ENCODE measurements around the gene SRRM4.
A peak's percentile ranks its signal among the peaks of the same experiment; 100 is the strongest.
"Not testable (repeated sequence)": the region's sequence is repeated elsewhere in the genome, so short reads cannot be mapped to it uniquely, and the experiment has no call there.

Gene SRRM4, protein sequence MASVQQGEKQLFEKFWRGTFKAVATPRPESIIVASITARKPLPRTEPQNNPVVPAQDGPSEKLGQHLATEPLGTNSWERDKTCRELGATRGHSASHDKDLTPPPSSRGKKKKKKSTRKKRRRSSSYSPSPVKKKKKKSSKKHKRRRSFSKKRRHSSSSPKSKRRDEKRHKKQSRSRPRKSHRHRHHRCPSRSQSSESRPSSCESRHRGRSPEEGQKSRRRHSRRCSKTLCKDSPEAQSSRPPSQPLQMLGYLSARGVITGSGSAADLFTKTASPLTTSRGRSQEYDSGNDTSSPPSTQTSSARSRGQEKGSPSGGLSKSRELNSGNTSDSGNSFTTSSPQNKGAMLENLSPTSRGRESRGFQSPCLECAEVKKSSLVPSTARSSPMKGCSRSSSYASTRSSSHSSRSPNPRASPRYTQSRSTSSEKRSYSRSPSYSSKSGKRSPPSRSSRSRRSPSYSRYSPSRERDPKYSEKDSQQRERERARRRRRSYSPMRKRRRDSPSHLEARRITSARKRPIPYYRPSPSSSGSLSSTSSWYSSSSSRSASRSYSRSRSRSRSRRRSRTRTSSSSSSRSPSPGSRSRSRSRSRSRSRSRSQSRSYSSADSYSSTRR

DNA sequence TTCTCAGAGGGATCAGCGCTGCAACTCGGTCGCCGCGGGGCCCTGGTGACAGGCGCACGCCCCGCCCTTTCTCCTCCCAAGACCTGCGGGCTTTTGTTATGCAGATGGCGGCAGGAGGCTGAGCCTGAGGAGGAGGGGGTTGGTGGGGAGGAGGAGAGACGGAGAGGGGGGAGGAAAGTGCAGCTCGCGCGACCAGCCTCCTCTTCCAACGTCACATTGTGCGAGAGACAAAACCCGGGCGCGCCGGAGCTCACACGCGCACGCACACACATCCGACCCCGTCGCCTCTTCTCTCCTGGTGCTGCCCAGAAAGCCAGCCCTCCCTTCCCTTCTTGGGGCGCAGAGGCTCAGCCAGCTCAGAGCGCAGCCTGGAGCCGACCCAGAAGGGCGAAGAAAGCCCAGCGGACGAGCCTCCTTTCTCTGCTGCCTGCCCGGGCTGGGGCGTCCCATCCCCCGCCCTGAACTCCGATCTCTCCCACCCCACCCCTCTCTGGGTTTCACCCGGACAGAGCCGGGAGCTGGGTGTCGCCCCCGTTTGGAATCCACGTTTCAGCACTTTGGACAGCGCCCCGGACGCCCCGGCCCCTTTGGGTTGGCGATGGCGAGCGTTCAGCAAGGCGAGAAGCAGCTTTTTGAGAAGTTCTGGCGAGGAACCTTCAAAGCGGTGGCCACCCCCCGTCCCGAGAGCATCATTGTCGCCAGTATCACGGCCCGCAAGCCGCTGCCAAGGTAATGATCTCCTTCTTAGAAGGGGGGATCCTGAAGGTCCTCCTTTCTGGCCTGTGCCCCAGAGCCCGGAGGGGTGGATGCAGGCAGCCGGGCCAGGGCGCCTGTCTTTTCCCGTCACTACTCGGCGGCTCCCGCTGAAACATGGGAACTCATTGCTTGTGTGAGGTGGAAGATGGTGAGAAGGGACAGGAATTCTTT lies at the start of gene SRRM4:
Gene SRRM4 (plus strand): TSS at position 257 of the 927 bp plus-strand sequence. CDS start 342 bp downstream, at position 599.
- FAIRE-seq = no peak

DNA sequence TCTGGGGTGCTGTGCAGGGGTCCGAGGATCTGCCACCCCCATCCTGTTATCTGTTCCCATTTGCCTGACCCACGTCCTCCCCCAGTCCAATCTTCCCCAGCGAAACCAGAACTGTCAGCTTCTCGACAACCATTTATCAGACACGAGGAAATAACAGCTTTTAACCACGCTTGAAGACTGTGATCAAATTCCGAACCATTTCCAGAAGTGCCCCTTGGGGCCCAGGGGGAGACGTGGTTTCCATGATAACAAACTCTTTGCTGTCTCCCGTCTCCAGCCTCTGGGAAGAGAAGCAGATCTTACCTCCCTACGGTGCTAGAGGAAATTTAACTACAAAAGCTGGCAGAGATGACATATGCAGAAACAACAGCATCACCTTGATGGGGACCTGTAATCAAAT lies 35.1 kb upstream of the SRRM4 start:
- FAIRE-seq = no peak

- FAIRE-seq = no peak
Measured at GRCh38 chr12:118958520-118958919, 22.8 kb upstream of the SRRM4 start.

DNA sequence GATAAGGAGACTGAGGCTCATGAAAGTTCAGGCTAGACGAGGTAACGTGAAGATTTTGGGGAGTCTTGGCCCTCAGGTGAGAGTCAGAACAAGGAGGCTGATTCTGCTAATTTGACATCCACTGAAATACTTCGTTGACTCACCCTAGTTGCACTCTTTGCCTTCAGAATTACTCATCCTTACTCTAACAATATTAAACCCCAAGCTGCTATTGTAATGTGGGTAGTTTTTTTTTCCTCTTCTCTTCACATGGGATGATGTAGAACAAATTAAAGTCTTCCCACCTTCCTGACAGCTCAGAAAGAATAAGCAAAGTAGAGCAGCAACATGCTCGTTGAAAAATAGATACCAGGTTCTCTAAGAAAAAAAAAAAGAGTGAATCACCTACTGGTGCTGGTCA lies 22.0 kb upstream of the SRRM4 start:
- no peak for FAIRE-seq

DNA sequence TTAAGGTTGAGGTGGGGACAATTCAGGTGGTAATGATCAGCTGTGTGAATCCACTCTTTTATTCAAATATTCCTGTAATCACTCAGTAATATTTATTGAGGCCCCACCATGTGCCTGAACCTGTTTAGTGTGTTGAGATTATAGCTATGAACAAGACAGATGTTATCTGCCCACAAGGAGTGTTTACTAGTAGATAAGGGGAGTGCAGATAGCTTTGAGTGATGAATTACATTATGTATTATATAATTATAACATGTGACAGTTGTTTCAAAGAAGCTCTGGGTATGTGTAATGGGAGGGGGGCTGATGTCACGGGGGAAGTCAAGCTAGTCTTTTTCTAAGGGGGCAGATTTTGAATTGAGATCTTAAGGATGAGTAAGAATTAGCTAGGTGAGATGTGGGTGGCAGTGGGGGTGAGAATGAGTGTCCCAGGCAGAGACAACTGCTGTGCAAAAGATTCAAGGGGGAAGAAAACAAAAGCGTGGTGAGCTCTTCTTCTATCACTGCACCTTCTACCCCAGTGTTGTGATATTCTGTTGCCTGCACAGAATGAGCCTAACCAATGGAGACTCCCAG lies 21.3 kb upstream of the SRRM4 start:
- FAIRE-seq = no peak

DNA sequence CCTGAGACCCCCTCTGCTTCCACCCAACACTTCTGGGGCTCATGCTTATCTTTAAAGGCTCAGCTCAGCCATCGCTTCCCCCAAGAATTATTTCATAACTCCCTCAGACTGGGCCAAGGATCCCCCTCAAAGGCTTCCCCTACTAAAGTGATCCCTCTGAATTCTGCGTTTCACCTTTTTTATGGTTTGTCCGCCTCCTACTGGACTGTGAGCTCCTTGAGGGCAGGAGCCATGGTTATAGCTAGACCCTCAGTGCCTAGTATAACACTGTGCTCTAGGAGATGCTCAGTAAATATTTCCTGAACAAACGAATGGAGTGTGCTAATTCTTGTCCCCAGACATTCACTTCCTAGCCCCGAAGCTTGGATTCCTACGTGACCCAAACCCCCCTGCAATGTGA lies 20.5 kb upstream of the SRRM4 start:
- no peak for FAIRE-seq

- FAIRE-seq = no peak
Measured at GRCh38 chr12:118964988-118965387, 16.4 kb upstream of the SRRM4 start.

GRCh38 chr12:118970856-118971255 lies 10.5 kb upstream of the SRRM4 start:
- FAIRE-seq = no peak

- FAIRE-seq = no peak
Measured at GRCh38 chr12:118972982-118973381, 8.4 kb upstream of the SRRM4 start.

GRCh38 chr12:118979763-118980406 lies 1.5 kb upstream of the SRRM4 start:
- peak; percentile 5 for FAIRE-seq

DNA sequence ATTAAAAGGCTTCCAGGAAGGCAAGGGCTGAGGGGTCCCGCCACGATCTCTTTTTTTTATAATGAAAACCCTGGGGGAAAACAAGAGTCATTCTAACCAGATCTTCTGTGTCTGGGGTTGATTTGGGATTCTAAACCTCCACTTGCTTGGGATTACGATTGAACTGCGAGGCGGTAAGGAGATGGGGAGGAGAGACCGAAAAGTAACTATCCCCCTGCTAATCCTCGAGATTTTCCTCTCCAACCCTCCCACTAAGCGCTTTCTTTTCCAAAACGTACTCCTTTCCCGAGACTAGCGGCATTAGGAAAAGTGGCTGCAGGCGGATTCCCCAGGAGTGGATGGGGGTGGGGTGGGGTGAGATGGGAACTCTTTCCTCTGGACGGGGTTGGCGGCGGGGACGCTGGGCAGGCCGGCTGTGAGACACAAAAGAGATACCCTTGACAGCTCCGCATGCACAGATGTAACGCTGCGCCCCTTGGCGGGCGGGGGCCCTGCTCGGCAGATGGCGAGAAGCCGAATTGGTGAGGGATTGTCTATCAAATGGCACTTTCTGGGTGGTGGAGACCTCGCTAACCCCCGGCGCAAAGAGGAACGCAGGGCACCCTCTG lies 830 bp upstream of the SRRM4 start:
- FAIRE-seq = no peak

DNA sequence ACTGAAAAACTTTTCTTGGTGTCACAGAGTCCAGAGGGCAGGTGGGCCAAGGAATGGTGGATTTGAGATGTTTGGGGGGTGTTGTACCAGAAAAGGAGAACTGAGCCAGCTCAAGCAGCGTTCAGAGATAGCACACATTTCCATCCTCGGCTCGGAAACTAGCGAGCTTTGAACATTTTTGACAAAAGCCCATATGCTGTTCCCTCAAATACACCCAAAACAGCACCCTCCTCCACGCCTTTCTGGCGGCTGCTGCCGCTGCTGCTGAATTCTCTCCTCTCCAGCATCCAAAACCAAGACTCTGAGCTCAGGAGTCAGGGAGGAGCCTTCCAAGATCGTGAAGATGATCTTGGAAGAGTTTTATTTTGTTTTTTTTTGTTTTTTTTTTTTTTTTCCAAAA lies 961 bp downstream of the SRRM4 start:
- no peak for FAIRE-seq

DNA sequence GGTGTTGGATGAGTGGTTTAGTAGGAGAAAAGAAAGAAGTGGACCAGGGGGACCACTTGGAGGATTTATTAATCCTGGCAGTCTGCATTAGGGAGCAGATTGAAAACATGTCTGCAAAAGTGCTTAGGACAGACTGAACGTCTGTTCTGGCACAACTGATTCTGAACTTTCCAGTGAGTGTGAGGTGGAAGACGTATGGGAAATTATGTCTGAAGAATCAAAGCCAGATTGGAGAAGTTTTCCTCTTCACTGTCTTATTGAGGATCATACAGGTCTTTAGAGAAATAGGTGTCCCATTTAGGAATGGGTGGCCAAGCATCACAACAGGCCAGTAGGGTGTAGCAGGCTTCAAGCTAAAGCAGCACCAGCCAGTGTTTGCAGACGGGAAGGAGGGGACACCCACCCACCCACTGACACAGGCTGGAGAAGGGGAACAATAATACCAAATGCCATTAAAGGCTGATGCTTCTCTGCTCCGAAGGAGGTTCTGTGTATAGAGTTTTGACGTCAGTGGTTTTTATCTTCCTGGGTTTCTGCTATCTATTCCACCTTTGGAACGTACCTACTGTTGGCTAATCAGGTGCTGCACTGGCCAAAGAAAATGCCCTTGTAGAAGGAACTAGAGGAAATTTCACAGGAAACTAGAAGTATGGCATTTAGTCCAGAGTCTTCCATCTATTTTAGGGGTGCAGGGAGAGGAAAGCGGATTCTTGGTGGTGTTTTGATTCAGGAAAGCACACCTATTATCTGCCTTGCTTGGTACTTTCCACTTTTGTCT lies 1.8 kb downstream of the SRRM4 start:
- no peak for FAIRE-seq

- no peak for FAIRE-seq
Measured at GRCh38 chr12:118984161-118984943, 3.0 kb downstream of the SRRM4 start.

- no peak for FAIRE-seq
Measured at GRCh38 chr12:118986050-118986449, 4.7 kb downstream of the SRRM4 start.

- no peak for FAIRE-seq
Measured at GRCh38 chr12:118999107-118999506, 17.8 kb downstream of the SRRM4 start.

DNA sequence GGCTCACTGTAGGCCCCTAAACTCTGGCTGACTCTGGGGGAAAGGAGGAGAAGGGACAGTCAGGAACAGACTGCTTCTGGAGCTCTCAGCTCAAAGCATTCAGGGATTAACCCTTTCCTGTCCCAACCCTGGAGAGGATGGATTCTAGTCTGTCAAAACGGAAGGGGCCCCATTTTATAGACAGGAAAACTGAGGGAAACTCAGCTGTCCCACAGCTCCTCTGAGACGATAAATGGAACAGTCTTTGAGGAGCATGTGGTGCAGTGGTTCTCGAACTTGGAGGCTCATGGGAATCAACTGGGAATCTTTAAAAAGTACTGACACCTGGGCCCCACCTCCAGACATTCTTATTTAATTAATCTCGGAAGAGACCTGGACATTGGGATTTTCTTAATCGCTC lies 23.7 kb downstream of the SRRM4 start:
- no peak for FAIRE-seq

DNA sequence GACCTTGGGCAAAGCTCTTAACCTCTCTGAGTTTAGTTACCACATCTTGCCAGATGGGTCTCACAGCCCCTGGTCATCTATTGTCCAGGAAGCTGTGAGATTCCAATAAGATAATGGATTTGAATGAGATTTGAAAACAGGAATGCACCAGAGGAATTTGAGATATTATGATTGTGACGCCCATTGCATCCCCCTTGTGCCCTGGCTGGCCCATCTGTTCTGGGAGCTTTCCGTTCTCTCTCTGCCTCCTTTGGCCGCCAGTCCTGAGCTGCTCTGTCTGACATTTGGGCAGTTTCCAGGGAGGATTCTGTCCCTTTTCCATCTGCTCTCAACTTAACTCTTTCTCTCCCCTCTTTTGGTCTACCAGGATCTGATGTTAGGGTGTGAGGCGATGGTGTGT lies 24.6 kb downstream of the SRRM4 start:
- FAIRE-seq = no peak

DNA sequence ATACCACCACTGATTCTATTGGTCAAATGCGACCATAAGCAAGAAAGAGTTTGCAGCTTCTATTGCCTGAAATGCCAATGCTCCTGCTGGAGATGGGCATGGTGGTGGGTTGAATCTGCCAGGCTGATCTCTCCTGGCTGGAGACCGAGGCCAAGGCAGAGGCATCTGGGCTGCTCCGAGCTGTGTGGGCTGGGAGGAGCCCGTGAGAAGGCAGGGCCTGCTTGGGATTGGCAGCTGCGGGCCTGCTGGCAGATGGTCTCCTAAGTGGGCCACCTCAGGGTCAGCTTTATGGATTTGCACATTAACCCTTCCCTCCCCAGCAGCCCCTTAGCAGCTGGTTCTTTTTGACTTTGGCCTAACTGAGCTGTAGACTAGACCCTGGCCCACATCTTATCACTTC lies 25.4 kb downstream of the SRRM4 start:
- no peak for FAIRE-seq

GRCh38 chr12:119008273-119008672 lies 26.9 kb downstream of the SRRM4 start:
- not testable (repeated sequence) for FAIRE-seq
